HG02943 (cell line): ENCODE data around the gene MMP13.
"Not testable (repeated sequence)": the region's sequence is repeated elsewhere in the genome, so short reads cannot be mapped to it uniquely, and the experiment has no call there.

Experiments
- ATAC-seq: cut with Tn5 transposase; IDR thresholded peaks from one replicate; pipeline ENCODE4 v1.9.1; 2021; ENCODE audit warnings: mild to moderate bottlenecking, low read depth, moderate library complexity; ENCODE audit not compliant: unreplicated experiment

Gene MMP13

GRCh38 chr11:102905848-102906247 lies 49.7 kb downstream of the MMP13 start:
- ATAC-seq: not testable (repeated sequence)

- ATAC-seq: not testable (repeated sequence)
These were observed 51.6 kb downstream of the MMP13 start for GRCh38 chr11:102903895-102904294.

- no peak for ATAC-seq
These were observed 55.2 kb downstream of the MMP13 start for GRCh38 chr11:102900346-102900745.
